K562 (cell line): ENCODE results near the gene C11orf54. TPM values are rescaled to one million over a fixed set of nuclear protein-coding genes. Genes with fewer than 3 reads are reported as not detected.
A peak's percentile ranks its signal among the peaks of the same experiment; 100 is the strongest.

ENCODE experiments used
- ATAC-seq: fragments of 200-7000 bp; cut with Tn5 transposase; 3 replicates; pipeline ENCODE4 v1.9.1; 2020; ENCODE audit warnings: moderate library complexity
- BruUV-seq: library from RNA; stranded (reverse); fragments of 400-500 nt; replicated peaks from 2 replicates; lab custom pipeline; 2021; lab: Mats Ljungman, UMichigan
- CTCF ChIA-PET: fragments of 300-600 bp; formaldehyde crosslinking; extraction: SDS; loops from one replicate; lab custom pipeline; 2021; ENCODE audit warnings: low intra/inter-chr PET ratio; lab: Yijun Ruan, JAX
- POLR2A ChIA-PET: fragments of 300-600, 350-650 bp; sonication (Branson Sonifier 250); formaldehyde crosslinking; extraction: SDS; loops from one replicate; lab custom pipeline; 2021; ENCODE audit warnings: antibody characterized with exemption, inconsistent platforms; lab: Yijun Ruan, JAX
- DNase-seq, 4 experiments: peaks; one replicate each; pipeline versions ENCODE4 v3.0.0 to v3.0.0-alpha.2; 2011 to 2018; ENCODE audit warnings: low spot score in 3 of 4, mixed read lengths in 3 of 4; ENCODE audit errors: extremely low read depth in 1 of 4
- FAIRE-seq: peaks from 2 replicates; lab custom pipeline; 2011; peaks lifted over from hg19 to GRCh38; lab: Jason Lieb, UNC
- H2AFZ ChIP-seq: 2 replicates; pipeline ENCODE4 v1.6.0; 2011; ENCODE audit warnings: low read depth, low read length, control low read depth, inconsistent platforms
- H3K27ac ChIP-seq: fragments of 200-600 bp; 3 replicates; pipeline ENCODE4 v1.8.0; 2011; ENCODE audit warnings: low read depth, mild to moderate bottlenecking, control low read depth, inconsistent platforms, low read length, moderate library complexity, mixed read lengths; ENCODE audit errors: extremely low read depth
- H3K27me3 ChIP-seq, 2 experiments: fragments of 300-600 bp in 1 of 2; 2 replicates in 1 of 2; 3 replicates in 1 of 2; pipeline versions ENCODE4 v1.6.0 to v1.8.0; 2011; ENCODE audit warnings: inconsistent platforms in 2 of 2, low read length in 2 of 2, mild to moderate bottlenecking in 1 of 2, mixed read lengths in 1 of 2, moderate library complexity in 1 of 2; ENCODE audit not compliant: control insufficient read depth in 2 of 2, insufficient read depth in 2 of 2
- H3K36me3 ChIP-seq: fragments of 300-600 bp; 3 replicates; pipeline ENCODE4 v1.8.0; 2011; ENCODE audit warnings: mild to moderate bottlenecking, low read length, inconsistent platforms; ENCODE audit not compliant: control insufficient read depth, insufficient read depth
- H3K4me1 ChIP-seq, 2 experiments: fragments of 200-600 bp in 1 of 2; replicated peaks in 1 of 2; 2 replicates in 1 of 2; 3 replicates in 1 of 2; pipeline versions ENCODE4 v1.5.1 to v1.8.0; 2011; ENCODE audit warnings: inconsistent platforms in 2 of 2, low read length in 2 of 2, mild to moderate bottlenecking in 1 of 2, mixed read lengths in 1 of 2, moderate library complexity in 1 of 2; ENCODE audit not compliant: control insufficient read depth in 2 of 2, insufficient read depth in 2 of 2
- H3K4me2 ChIP-seq: 2 replicates; pipeline ENCODE4 v1.6.1; 2011; ENCODE audit warnings: low read length, control low read depth, inconsistent platforms, mixed read lengths; ENCODE audit not compliant: insufficient read depth
- H3K4me3 ChIP-seq: fragments of 200-600 bp; sonication (generic), shearing (Covaris generic); 2 replicates; pipeline ENCODE4 v1.5.1; 2016; ENCODE audit warnings: control low read depth, inconsistent platforms
- H3K79me2 ChIP-seq: fragments of 200-600 bp; 3 replicates; pipeline ENCODE4 v1.8.0; 2011; ENCODE audit warnings: low read length, inconsistent platforms; ENCODE audit not compliant: control insufficient read depth, insufficient read depth
- H3K9ac ChIP-seq, 2 experiments: 2 replicates each; pipeline versions ENCODE4 v1.6.0 to v1.6.1; 2011; ENCODE audit warnings: low read depth in 2 of 2, low read length in 2 of 2, control low read depth in 1 of 2, inconsistent platforms in 1 of 2, mild to moderate bottlenecking in 1 of 2, mixed read lengths in 1 of 2; ENCODE audit not compliant: insufficient read depth in 1 of 2
- H3K9me1 ChIP-seq: one replicate; pipeline ENCODE4 v1.6.0; 2011; ENCODE audit warnings: inconsistent platforms, mild to moderate bottlenecking, low read length, moderate library complexity; ENCODE audit not compliant: control insufficient read depth, insufficient read depth
- H3K9me3 ChIP-seq: replicated peaks from 2 replicates; pipeline ENCODE4 v1.5.1; 2011; ENCODE audit warnings: low read depth, low read length, inconsistent platforms; ENCODE audit not compliant: control insufficient read depth, insufficient read depth
- H4K20me1 ChIP-seq: replicated peaks from 2 replicates; pipeline ENCODE4 v1.6.1; 2011; ENCODE audit warnings: low read length, inconsistent platforms, mixed read lengths; ENCODE audit not compliant: control insufficient read depth, insufficient read depth
- ATF3 ChIP-seq, 2 experiments: fragments of 450-650 bp in 1 of 2; sonication (generic) in 1 of 2; formaldehyde crosslinking in 1 of 2; IDR thresholded peaks in 1 of 2; conservative IDR thresholded peaks in 1 of 2; 2 replicates each; pipeline versions ENCODE4 v1.6.1 to v1.8.1; 2016 to 2023; ENCODE audit warnings: mild to moderate bottlenecking in 2 of 2, moderate library complexity in 2 of 2, inconsistent platforms in 1 of 2, missing genetic modification reagents in 1 of 2
- CXXC5 ChIP-seq: fragments of 250-450 bp; sonication (Bioruptor Pico); IDR thresholded peaks from 2 replicates; pipeline ENCODE4 v1.8.0; 2022; ENCODE audit warnings: inconsistent platforms, mild to moderate bottlenecking, moderate library complexity
- FOXP4 ChIP-seq: sonication (generic); formaldehyde crosslinking; IDR thresholded peaks from 2 replicates; pipeline ENCODE4 v1.8.0; 2022; ENCODE audit warnings: mild to moderate bottlenecking, missing genetic modification reagents, borderline replicate concordance
- KAT8 ChIP-seq: fragments of 450-650 bp; IDR thresholded peaks from 2 replicates; pipeline ENCODE4 v1.6.1; 2016; ENCODE audit warnings: low read depth, mild to moderate bottlenecking
- KDM1A ChIP-seq, 2 experiments: fragments of 450-650 bp; IDR thresholded peaks; 2 replicates each; pipeline ENCODE4 v1.6.1; 2016; ENCODE audit warnings: mild to moderate bottlenecking in 2 of 2
- MLLT1 ChIP-seq, 2 experiments: fragments of 450-650 bp; IDR thresholded peaks; 2 replicates each; pipeline ENCODE4 v1.6.1; 2016
- NFIC ChIP-seq: fragments of 450-650 bp; IDR thresholded peaks from 2 replicates; pipeline ENCODE4 v1.6.1; 2017; ENCODE audit warnings: mild to moderate bottlenecking, inconsistent platforms
- PTBP1 ChIP-seq: fragments of 200-400 bp; formaldehyde crosslinking; IDR thresholded peaks from 2 replicates; pipeline ENCODE4 v1.6.1; 2017; ENCODE audit warnings: low read depth, low read length
- RB1 ChIP-seq: fragments of 450-650 bp; IDR thresholded peaks from 2 replicates; pipeline ENCODE4 v1.6.1; 2017; ENCODE audit warnings: low read depth, mild to moderate bottlenecking
- RBM15 ChIP-seq: fragments of 200-400 bp; formaldehyde crosslinking; IDR thresholded peaks from 2 replicates; pipeline ENCODE4 v1.6.1; 2018; ENCODE audit warnings: mild to moderate bottlenecking, low read length, moderate library complexity; ENCODE audit not compliant: insufficient read depth
- RBM25 ChIP-seq: fragments of 200-400 bp; formaldehyde crosslinking; IDR thresholded peaks from 2 replicates; pipeline ENCODE4 v1.6.1; 2018; ENCODE audit warnings: low read length, low read depth, moderate library complexity; ENCODE audit not compliant: severe bottlenecking
- SOX6 ChIP-seq: fragments of 450-650 bp; IDR thresholded peaks from 2 replicates; pipeline ENCODE4 v1.6.1; 2014; ENCODE audit warnings: mild to moderate bottlenecking
- TFAM ChIP-seq: fragments of 250-450 bp; sonication (Bioruptor Pico); conservative IDR thresholded peaks from 2 replicates; pipeline ENCODE4 v1.5.0; 2021; ENCODE audit warnings: mild to moderate bottlenecking, moderate library complexity
- ZNF324 ChIP-seq: fragments of 250-450 bp; sonication (Bioruptor Pico); IDR thresholded peaks from 2 replicates; pipeline ENCODE4 v1.4.0; 2020; ENCODE audit warnings: mild to moderate bottlenecking
- ZNF551 ChIP-seq: fragments of 250-450 bp; sonication (Bioruptor Pico); IDR thresholded peaks from 2 replicates; pipeline ENCODE4 v1.5.0; 2021; ENCODE audit warnings: mild to moderate bottlenecking, moderate library complexity
- ZSCAN32 ChIP-seq: fragments of 450-650 bp; formaldehyde crosslinking; IDR thresholded peaks from 2 replicates; pipeline ENCODE4 v1.4.0; 2020; ENCODE audit warnings: mild to moderate bottlenecking, moderate library complexity
- WGBS: fragments of 100-300 bp; shearing (Covaris generic); methylation state at CpG from one replicate; pipeline ENCODE4 v1.1.6; 2016; ENCODE audit warnings: low coverage, mixed read lengths; ENCODE audit not compliant: insufficient coverage; ENCODE audit errors: missing lambda C conversion rate; 5-methylcytosine and 5-hydroxymethylcytosine counted together
- in situ Hi-C: fragments of 300-500 bp; cut with MboI; formaldehyde crosslinking; loops from 4 replicates; pipeline ENCODE4 v1.15.0; 2018; ENCODE audit warnings: inconsistent platforms, mixed read lengths
- intact Hi-C: fragments of 100-400 bp; cut with micrococcal nuclease; formaldehyde crosslinking; loops from 2 replicates; pipeline ENCODE4 v1.14.2; 2022
- polyA plus RNA-seq, 8 experiments: library from polyadenylated mRNA; depleted of rRNA in 4 of 8; stranded (reverse) in 5 of 8; unstranded in 3 of 8; fragments of >200 nt; fragmentation: Nextera tagmentation in 2 of 8; fragmentation: Illumina TruSeq in 1 of 8; extraction: Ambion mirVana in 2 of 8; extraction: Trizol in 1 of 8; gene quantifications; 2 replicates each; pipeline versions ENCODE4 v1.2.1 to v1.2.3, GENCODE V29; 2011 to 2014; ENCODE audit warnings: inconsistent platforms in 1 of 8, missing spikeins in 1 of 8
- total RNA-seq, 7 experiments: library from RNA; depleted of rRNA in 6 of 7; stranded (reverse); fragments of >200 nt in 6 of 7; fragmentation: Illumina TruSeq in 2 of 7; extraction: Trizol in 2 of 7; gene quantifications; 2 replicates each; pipeline versions ENCODE4 v1.2.1 to v1.2.3, GENCODE V29; 2011 to 2021; ENCODE audit warnings: low replicate concordance in 1 of 7

C11orf54 gene
- total and polyA plus RNA-seq, 9 of the 15 experiments (the other 6 are each of a cell fraction or from before 2014, with no cell fraction given) = 13.4 to 33.0 (median 23.1) TPM

GRCh38 chr11:93783765-93784144, 42.3 kb downstream of the C11orf54 start:
- Histone ChIP-seq H3K4me3 (peak overlapping the region; percentile 98), H3K36me3 (peaks cover 29% of the 10 kb centered on the region), H3K4me2 (peak overlapping the region; percentile 99), H2AFZ (peak overlapping the region; percentile 97), H3K4me1 (peaks cover 4 to 14% of the 10 kb centered on the region in 2 experiments), H3K79me2 (peaks cover 55% of the 10 kb centered on the region), H3K9me3 (no peaks in the 10 kb centered on the region), H3K27me3 (no peaks in the 10 kb centered on the region), H4K20me1 (peaks cover 10% of the 10 kb centered on the region), H3K27ac (peak overlapping the region; percentile 92), H3K9ac (peak overlapping the region; percentile 95 to 98), H3K9me1 (no peaks in the 10 kb centered on the region)
- intact Hi-C loops = loop anchor here (1.0 to 2.0 kb wide), 2 partner anchors 42 to 123 kb away; partner anchors contain the start of genes C11orf54, CEP295 and TAF1D
- no peak for DNase-seq
- 1% methylated on average over 10 of the region's 10 CpGs for WGBS
- ChIA-PET CTCF (no interaction called here), POLR2A (interaction anchor here (0.6 to 2.2 kb wide), 15 partner anchors 10 to 431 kb away, joined by 3 to 32 read pairs (median 3); partner anchors contain the start of genes C11orf54 and TAF1D)
- no peak for FAIRE-seq
- TSS peak; percentile 79 for BruUV-seq
- in situ Hi-C loops = no loop called here
- ATAC-seq = peak; percentile 68
- TF ChIP-seq ATF3 (IDR thresholded peaks at IDR 0.05) (no peak), ATF3 (CRISPR knock-in tag; conservative IDR thresholded peaks at IDR 0.05) (0 out of 2 replicates have a peak, but pooled peaks have one; percentile 59), KAT8 (no peak), TFAM (no peak), RB1 (peak; percentile 29; the same call in 1 of the 2 replicates), ZSCAN32 (no peak), PTBP1 (no peak), ZNF324 (CRISPR knock-in tag) (0 out of 2 replicates have a peak, but pooled peaks have one; percentile 33), SOX6 (0 out of 2 replicates have a peak, but pooled peaks have one; percentile 22), FOXP4 (CRISPR knock-in tag) (no peak), KDM1A (IDR thresholded peaks at IDR 0.05) (peak in 1 of 2 experiments; percentile 13; a peak in 1 of 4 replicates), RBM25 (no peak), MLLT1 (IDR thresholded peaks at IDR 0.05) (0 out of 4 replicates have a peak, but pooled peaks of 1 of the 2 experiments have one; percentile 17), ZNF551 (CRISPR knock-in tag) (no peak), CXXC5 (CRISPR knock-in tag) (peak; percentile 48), NFIC (peak; percentile 14; the same call in 1 of the 2 replicates), RBM15 (no peak)
